HEK293 (cell line): ENCODE results near the gene SLC26A6.

ENCODE experiments used
- YY1 ChIP-seq: fragments of 450-650 bp; formaldehyde crosslinking; IDR thresholded peaks from 2 replicates; pipeline ENCODE4 v1.5.1; 2018; ENCODE audit warnings: missing biosample characterization, missing genetic modification characterization
- ZNF501 ChIP-seq: fragments of 450-650 bp; formaldehyde crosslinking; IDR thresholded peaks from 2 replicates; pipeline ENCODE4 v1.5.1; 2016; ENCODE audit warnings: missing biosample characterization, missing genetic modification characterization
- TF ChIP-seq, protein P1 (sequence below): fragments of 450-650 bp; formaldehyde crosslinking; IDR thresholded peaks from 2 replicates; pipeline ENCODE4 v1.5.1; 2016; ENCODE audit warnings: missing biosample characterization, missing genetic modification characterization

DNA sequence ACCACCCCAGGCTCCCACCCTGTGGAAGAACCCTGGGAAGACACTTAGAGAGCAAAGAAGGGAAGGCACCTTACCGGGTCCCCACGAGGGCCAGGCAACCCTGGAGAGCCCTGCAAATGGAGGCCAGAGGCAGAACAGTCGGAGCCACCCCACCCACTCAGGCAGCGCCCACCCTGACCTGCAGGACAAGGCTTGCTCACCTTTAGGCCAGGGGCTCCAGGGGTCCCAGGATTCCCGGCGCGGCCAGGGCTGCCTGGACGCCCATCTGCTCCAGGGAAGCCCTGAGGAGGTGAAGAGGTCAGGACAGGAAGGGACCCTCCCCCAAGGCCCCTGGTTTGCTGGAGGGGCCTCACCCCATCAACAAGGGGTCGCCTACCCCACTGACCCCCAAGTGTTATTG, 50.4 kb downstream of the SLC26A6 start:
- TF ChIP-seq ZNF501 (tag by site-specific recombination) (no peak), YY1 (no peak)
- TF ChIP-seq, protein P1, sequence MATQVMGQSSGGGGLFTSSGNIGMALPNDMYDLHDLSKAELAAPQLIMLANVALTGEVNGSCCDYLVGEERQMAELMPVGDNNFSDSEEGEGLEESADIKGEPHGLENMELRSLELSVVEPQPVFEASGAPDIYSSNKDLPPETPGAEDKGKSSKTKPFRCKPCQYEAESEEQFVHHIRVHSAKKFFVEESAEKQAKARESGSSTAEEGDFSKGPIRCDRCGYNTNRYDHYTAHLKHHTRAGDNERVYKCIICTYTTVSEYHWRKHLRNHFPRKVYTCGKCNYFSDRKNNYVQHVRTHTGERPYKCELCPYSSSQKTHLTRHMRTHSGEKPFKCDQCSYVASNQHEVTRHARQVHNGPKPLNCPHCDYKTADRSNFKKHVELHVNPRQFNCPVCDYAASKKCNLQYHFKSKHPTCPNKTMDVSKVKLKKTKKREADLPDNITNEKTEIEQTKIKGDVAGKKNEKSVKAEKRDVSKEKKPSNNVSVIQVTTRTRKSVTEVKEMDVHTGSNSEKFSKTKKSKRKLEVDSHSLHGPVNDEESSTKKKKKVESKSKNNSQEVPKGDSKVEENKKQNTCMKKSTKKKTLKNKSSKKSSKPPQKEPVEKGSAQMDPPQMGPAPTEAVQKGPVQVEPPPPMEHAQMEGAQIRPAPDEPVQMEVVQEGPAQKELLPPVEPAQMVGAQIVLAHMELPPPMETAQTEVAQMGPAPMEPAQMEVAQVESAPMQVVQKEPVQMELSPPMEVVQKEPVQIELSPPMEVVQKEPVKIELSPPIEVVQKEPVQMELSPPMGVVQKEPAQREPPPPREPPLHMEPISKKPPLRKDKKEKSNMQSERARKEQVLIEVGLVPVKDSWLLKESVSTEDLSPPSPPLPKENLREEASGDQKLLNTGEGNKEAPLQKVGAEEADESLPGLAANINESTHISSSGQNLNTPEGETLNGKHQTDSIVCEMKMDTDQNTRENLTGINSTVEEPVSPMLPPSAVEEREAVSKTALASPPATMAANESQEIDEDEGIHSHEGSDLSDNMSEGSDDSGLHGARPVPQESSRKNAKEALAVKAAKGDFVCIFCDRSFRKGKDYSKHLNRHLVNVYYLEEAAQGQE, result no peak
